Spleen (tissue), 7 donors: ENCODE measurements around the gene G3BP2.

Experiments
- CTCF ChIP-seq, 11 experiments: fragments of 200-600 bp in 7 of 11; fragments of 450-650 bp in 4 of 11; sonication (generic) in 4 of 11; IDR thresholded peaks in 8 of 11; conservative IDR thresholded peaks in 3 of 11; 1 replicate in 7 of 11; 2 replicates in 4 of 11; pipeline versions ENCODE4 v1.4.0 to v1.8.0; 2016 to 2021; ENCODE audit warnings: antibody characterized with exemption in 11 of 11, inconsistent platforms in 4 of 11, mild to moderate bottlenecking in 1 of 11
- POLR2A ChIP-seq, 3 donors: fragments of 450-650 bp; IDR thresholded peaks; one replicate each; pipeline ENCODE4 v1.5.1; 2017; ENCODE audit warnings: antibody characterized with exemption in 3 of 3, mild to moderate bottlenecking in 1 of 3
- POLR2AphosphoS5 ChIP-seq, 3 donors: sonication (generic); formaldehyde crosslinking; IDR thresholded peaks; one replicate each; pipeline ENCODE4 v1.5.1; 2017; ENCODE audit warnings: antibody characterized with exemption in 3 of 3
- donor health status: DM: no; HTN: no; CAD: no; lungs with moderate emphysema.
- donor health status: DM: no; HTN: no; CAD: no.
- donor health status: DM: no; HTN: no; CAD: no.

GRCh38 chr4:75710246-75710645 lies 37.0 kb upstream of the G3BP2 start:
- no peak for TF ChIP-seq CTCF (IDR thresholded peaks at IDR 0.05 in 8 of 11, conservative IDR thresholded peaks at IDR 0.05 in 3 of 11)
- TF ChIP-seq POLR2A (IDR thresholded peaks at IDR 0.05): no peak
- TF ChIP-seq POLR2AphosphoS5 (IDR thresholded peaks at IDR 0.05): no peak
